Progenitor cell of endocrine pancreas (in vitro differentiated cells): Measurements from ENCODE around the gene FAM228A. TPM values are rescaled to one million over a fixed set of nuclear protein-coding genes. Genes with fewer than 3 reads are reported as not detected.

Source experiments
- DNase-seq: peaks from one replicate; pipeline ENCODE4 v3.0.0; 2021; ENCODE audit warnings: low spot score; ENCODE audit not compliant: unreplicated experiment
- H3K27ac Mint-ChIP-seq: 2 replicates; pipeline ENCODE4 v1.8.0; 2021; ENCODE audit warnings: mild to moderate bottlenecking, moderate library complexity, mixed read lengths
- H3K27me3 Mint-ChIP-seq: 2 replicates; pipeline ENCODE4 v1.8.0; 2021; ENCODE audit warnings: mixed read lengths
- H3K36me3 Mint-ChIP-seq: 2 replicates; pipeline ENCODE4 v1.8.0; 2022; ENCODE audit warnings: mixed read lengths; ENCODE audit not compliant: insufficient read depth
- H3K4me1 Mint-ChIP-seq: 2 replicates; pipeline ENCODE4 v1.8.0; 2021; ENCODE audit warnings: low read depth, mixed read lengths
- H3K4me3 Mint-ChIP-seq: 2 replicates; pipeline ENCODE4 v1.8.0; 2021; ENCODE audit warnings: low read depth, mild to moderate bottlenecking, moderate library complexity, mixed read lengths
- H3K9me3 Mint-ChIP-seq: 2 replicates; pipeline ENCODE4 v1.8.0; 2021; ENCODE audit warnings: low read depth, mixed read lengths
- total RNA-seq: library from RNA; stranded (reverse); gene quantifications from 2 replicates; pipeline ENCODE4 v1.2.1, GENCODE V29; 2021
- TF ChIP-seq, protein P1 (sequence below): fragments of 200-600 bp; sonication (generic); IDR thresholded peaks from one replicate; pipeline ENCODE4 v1.5.0; 2021; ENCODE audit warnings: antibody characterized with exemption, mild to moderate bottlenecking; ENCODE audit not compliant: unreplicated experiment

Gene FAM228A
- total RNA-seq, 1 donor from 2014 or later, result 0.31 TPM

DNA sequence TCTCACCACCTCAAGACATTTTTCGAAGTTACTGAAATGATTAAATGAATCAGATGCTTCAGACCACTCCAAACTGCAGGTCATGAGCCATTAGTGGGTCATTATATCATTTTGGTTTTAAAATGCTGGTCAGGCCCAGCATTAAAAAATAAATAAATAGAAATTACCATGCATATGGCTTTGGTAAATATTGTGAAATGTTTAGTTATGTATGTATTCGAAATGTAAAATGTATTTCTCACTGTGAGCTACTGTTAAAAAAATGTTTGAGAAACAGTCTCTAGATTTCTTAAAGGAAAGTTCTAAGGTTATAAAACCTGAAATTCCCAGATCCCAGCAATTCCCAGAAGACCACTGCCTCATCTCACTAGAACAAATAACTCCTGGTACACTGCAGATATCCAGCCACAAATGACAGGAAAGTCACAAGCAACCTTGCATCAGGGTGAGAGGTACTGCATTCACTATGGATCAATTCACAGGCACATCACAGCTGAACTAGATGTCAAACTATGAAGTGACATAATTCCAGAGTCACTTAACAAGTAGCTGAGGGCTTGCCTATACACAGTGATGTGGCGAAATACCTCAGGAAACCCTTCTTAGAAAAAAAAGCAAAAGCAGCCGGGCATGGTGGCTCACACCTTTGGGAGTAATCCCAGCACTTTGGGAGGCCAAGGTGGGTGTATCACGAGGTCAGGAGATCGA, 46.6 kb downstream of the FAM228A start:
- TF ChIP-seq, protein P1, sequence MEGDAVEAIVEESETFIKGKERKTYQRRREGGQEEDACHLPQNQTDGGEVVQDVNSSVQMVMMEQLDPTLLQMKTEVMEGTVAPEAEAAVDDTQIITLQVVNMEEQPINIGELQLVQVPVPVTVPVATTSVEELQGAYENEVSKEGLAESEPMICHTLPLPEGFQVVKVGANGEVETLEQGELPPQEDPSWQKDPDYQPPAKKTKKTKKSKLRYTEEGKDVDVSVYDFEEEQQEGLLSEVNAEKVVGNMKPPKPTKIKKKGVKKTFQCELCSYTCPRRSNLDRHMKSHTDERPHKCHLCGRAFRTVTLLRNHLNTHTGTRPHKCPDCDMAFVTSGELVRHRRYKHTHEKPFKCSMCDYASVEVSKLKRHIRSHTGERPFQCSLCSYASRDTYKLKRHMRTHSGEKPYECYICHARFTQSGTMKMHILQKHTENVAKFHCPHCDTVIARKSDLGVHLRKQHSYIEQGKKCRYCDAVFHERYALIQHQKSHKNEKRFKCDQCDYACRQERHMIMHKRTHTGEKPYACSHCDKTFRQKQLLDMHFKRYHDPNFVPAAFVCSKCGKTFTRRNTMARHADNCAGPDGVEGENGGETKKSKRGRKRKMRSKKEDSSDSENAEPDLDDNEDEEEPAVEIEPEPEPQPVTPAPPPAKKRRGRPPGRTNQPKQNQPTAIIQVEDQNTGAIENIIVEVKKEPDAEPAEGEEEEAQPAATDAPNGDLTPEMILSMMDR, result no peak
- Mint-ChIP-seq H3K4me3 (no peak overlapping the region), H3K27ac (no peak overlapping the region), H3K36me3 (peaks cover 4% of the 10 kb centered on the region), H3K27me3 (no peaks in the 10 kb centered on the region), H3K4me1 (peaks cover 2% of the 10 kb centered on the region), H3K9me3 (no peaks in the 10 kb centered on the region)
- no peak for DNase-seq

DNA sequence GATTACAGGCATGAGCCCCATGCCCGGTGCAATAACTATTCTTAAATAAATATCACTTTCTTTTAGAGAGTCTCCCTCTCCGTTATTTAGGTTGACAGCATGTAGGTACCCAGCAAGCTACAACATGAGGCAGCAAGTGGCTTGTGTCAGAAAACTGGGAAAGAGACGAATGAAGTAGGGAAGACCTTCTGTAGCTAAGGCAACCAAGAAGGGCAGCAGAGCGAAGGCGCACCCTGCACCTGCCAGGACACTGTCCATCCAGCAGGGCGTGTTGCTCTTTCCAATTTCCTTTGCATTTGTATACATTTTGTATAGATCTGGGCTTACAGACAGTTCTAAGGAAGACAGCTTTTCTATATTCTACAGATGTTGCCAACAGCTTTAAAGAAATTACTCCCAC, 48.1 kb downstream of the FAM228A start:
- no peak for DNase-seq
- no peak overlapping the region for H3K4me3 Mint-ChIP-seq
- H3K27ac Mint-ChIP-seq, result no peak overlapping the region
- H3K9me3 Mint-ChIP-seq, result no peaks in the 10 kb centered on the region
- H3K27me3 Mint-ChIP-seq, result no peaks in the 10 kb centered on the region
- TF ChIP-seq, protein P1, result no peak
- peaks cover 3% of the 10 kb centered on the region for H3K4me1 Mint-ChIP-seq
- H3K36me3 Mint-ChIP-seq, result peaks cover 4% of the 10 kb centered on the region

DNA sequence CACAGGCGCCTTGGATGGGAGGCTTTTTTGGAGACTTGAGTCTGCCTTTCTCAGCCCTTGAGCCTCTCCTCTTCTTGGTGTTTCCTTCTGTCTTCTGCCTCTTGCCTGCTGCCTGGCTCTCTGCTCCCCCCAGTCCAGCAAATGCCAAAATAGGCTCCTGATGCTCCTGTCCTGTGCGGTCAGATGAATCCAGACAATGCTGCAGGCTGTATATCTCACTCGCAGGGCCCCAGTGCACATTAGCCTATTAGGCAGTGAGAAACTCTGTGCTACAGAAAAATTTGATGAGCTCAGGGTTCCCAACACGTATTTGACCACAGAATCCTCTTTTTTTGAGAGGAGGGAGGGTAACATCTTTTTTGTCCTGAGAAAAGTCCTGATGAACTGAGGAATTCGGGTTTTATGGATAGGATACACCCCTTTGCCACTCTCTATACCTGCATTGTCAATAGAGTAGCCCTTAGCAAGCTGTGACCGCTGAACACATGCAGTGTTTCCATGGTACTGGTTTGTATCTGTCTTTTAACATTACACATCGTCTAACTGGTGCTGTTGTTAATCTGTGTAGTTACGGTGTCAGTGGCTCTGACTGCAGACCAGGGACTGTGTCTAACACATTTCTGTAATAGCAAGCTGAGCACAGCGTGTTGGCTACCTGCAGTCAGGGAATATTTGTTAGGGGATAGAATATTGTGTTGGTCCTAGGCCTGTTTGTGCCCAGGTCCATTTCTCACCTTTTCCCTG, 50.8 kb downstream of the FAM228A start:
- TF ChIP-seq, protein P1, result no peak
- Mint-ChIP-seq H3K36me3 (peaks cover 4% of the 10 kb centered on the region), H3K27ac (no peak overlapping the region), H3K4me3 (no peak overlapping the region), H3K4me1 (peaks cover 5% of the 10 kb centered on the region), H3K9me3 (no peaks in the 10 kb centered on the region), H3K27me3 (no peaks in the 10 kb centered on the region)
- DNase-seq, result no peak

DNA sequence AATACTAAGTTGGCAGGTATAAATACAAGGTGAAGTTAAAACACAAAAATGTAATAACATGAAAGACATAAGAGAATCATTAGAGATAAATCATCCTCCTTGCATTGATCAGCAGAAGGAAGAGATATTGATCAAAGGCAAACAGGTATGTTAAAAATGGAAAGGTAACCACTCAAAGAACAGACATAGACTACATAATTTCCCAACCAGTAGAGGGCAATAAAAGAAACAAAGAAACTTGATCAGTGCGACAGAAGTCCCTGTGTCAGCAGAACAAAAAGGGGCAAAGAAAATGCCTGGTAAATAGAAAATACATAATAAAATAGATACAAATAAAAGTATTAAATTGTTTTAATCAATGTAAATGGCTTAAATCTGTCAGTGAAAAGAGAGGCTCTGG, 53.6 kb downstream of the FAM228A start:
- Mint-ChIP-seq H3K27me3 (no peaks in the 10 kb centered on the region), H3K27ac (no peak overlapping the region), H3K36me3 (peaks cover 4% of the 10 kb centered on the region), H3K4me3 (no peak overlapping the region), H3K9me3 (no peaks in the 10 kb centered on the region), H3K4me1 (peaks cover 7% of the 10 kb centered on the region)
- no peak for DNase-seq
- TF ChIP-seq, protein P1, result peak; percentile 41

DNA sequence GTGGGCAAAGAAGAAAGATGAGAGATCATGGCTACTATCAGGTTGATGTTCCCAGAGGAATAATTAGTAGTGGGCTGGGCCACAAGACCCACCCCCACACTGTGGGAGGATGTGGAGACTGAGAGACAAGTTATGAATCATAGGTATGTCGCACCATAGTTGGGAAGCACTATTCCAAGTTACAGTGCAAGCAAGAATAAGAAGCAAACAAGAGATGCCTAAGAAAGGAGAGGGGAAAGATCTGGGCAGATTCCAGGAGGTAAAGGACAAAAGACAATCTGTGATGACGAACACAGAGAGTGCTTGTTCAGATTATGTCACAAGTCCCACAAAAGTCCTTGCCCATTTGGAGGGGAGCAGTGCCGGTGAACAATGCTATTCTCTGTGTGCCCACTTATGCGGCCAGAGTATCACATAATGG, 56.6 kb downstream of the FAM228A start:
- no peak overlapping the region for H3K27ac Mint-ChIP-seq
- no peaks in the 10 kb centered on the region for H3K9me3 Mint-ChIP-seq
- H3K4me1 Mint-ChIP-seq, result peaks cover 14% of the 10 kb centered on the region
- TF ChIP-seq, protein P1, result no peak
- no peaks in the 10 kb centered on the region for H3K36me3 Mint-ChIP-seq
- no peak for DNase-seq
- no peak overlapping the region for H3K4me3 Mint-ChIP-seq
- no peaks in the 10 kb centered on the region for H3K27me3 Mint-ChIP-seq
